Right lobe of liver (tissue), 4 donors: ENCODE data around the gene DKK2.

Source experiments
- CTCF ChIP-seq, 4 donors: fragments of 200-600 bp in 3 of 4; fragments of 450-650 bp in 1 of 4; IDR thresholded peaks; one replicate each; pipeline versions ENCODE4 v1.5.1 to v1.8.0; 2016 to 2022; ENCODE audit warnings: antibody characterized with exemption in 4 of 4, mild to moderate bottlenecking in 2 of 4
- POLR2A ChIP-seq: fragments of 450-650 bp; IDR thresholded peaks from one replicate; pipeline ENCODE4 v1.6.1; 2017; ENCODE audit warnings: antibody characterized with exemption, mild to moderate bottlenecking
- donor health status: DM: no; HTN: no; CAD: no.
- donor health status: DM: no; HTN: no; CAD: no.
- donor health status: DM: no; HTN: yes; CAD: no.

DNA sequence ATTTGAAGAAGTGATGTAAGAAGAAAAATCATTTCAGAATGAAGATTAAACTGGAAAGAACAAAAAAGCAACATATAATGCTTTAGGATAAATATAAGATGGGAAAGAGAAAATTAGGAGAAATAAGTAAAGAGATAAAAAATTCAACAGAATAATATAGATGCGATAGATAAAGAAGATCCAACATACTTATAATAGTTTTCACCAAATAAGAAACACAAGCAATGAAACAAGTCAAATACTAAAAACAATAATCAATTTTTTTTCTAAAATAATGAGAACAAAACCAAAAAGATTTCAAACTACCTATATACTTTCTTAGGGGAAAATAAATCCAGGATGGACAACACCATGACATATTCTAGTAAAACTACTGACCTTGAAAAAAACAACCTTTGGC lies 10.1 kb upstream of the DKK2 start:
- TF ChIP-seq POLR2A (no peak), CTCF (IDR thresholded peaks at IDR 0.05) (no peak)
